ENCODE measurements around the gene SET.
"Not testable (repeated sequence)": the region's sequence is repeated elsewhere in the genome, so short reads cannot be mapped to it uniquely, and the experiment has no call there.

DNA sequence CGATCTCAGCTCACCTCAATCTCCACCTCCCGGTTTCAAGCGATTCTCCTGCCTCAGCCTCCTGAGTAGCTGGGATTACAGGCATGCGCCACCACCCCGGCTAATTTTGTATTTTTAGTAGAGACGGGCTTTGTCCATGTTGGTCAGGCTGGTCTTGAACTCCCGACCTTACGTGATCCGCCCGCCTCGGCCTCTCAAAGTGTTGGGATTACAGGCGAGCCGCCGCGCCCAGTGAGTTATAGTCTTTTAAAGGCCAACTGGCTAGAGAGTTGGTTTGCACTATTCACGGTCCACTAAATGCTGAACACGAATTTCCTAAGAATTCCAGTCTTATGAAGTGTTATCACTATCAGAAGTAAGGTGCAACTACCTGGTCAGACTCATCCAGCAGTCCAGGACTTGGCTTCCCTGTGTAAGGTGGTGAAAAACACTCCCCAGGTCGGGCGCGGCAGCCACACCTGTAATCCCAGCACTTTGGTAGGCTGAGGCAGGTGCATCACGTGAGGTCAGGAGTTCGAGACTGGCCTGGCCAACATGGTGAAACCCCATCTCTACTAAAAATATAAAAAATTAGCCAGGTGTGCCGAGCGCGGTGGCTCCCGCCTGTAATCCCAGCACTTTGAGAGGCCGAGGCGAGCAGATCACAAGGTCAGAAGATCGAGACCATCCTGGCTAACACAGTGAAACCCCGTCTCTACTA lies 10.2 kb downstream of the SET start:
- TF ChIP-seq FOXP1 (IDR thresholded peaks at IDR 0.05); FOXP1 (CRISPR knock-in tag; IDR thresholded peaks at IDR 0.05); PREB (CRISPR knock-in tag; IDR thresholded peaks at IDR 0.05); ETV6 (CRISPR knock-in tag; conservative IDR thresholded peaks at IDR 0.05); SAFB2 (CRISPR knock-in tag; IDR thresholded peaks at IDR 0.05; ENCODE audit: borderline replicate concordance, low read depth); ZNF446 (CRISPR knock-in tag; IDR thresholded peaks at IDR 0.05); USF2 (IDR thresholded peaks at IDR 0.05; ENCODE audit: low read depth, low read length); USF2 (CRISPR knock-in tag; IDR thresholded peaks at IDR 0.05; ENCODE audit: borderline replicate concordance); MAFK (conservative IDR thresholded peaks at IDR 0.05 in 1 of 2, IDR thresholded peaks at IDR 0.05 in 1 of 2; ENCODE audit: low read length in 2 of 2): not testable (repeated sequence)
